Measurements from ENCODE around the gene METRN. TPM values are rescaled to one million over a fixed set of nuclear protein-coding genes. Genes with fewer than 3 reads are reported as not detected.
"Not testable (repeated sequence)": the region's sequence is repeated elsewhere in the genome, so short reads cannot be mapped to it uniquely, and the experiment has no call there.

The METRN gene
- total and polyA plus RNA-seq, 9 donors: 33.3 to 49.6 (median 35.6) TPM

GRCh38 chr16:710500-711075 lies 4.3 kb upstream of the METRN start:
- Histone ChIP-seq H3K27ac (ENCODE audit: low read length) (no peak overlapping the region), H3K9me3 (replicated peaks; ENCODE audit: control insufficient read depth, low read depth, low read length) (no peaks in the 10 kb centered on the region), H3K27me3 (ENCODE audit: control insufficient read depth, insufficient read depth, low read length) (peaks cover 66% of the 10 kb centered on the region), H3K36me3 (ENCODE audit: control insufficient read depth, insufficient read depth, low read length) (no peaks in the 10 kb centered on the region), H3K4me1 (ENCODE audit: control insufficient read depth, insufficient read depth, low read length) (peaks cover 41% of the 10 kb centered on the region), H3K4me3 (ENCODE audit: low read length) (no peak overlapping the region)
- no peak for DNase-seq
- WGBS (ENCODE audit: insufficient coverage): 66% methylated on average over 19 of the region's 21 CpGs

DNA sequence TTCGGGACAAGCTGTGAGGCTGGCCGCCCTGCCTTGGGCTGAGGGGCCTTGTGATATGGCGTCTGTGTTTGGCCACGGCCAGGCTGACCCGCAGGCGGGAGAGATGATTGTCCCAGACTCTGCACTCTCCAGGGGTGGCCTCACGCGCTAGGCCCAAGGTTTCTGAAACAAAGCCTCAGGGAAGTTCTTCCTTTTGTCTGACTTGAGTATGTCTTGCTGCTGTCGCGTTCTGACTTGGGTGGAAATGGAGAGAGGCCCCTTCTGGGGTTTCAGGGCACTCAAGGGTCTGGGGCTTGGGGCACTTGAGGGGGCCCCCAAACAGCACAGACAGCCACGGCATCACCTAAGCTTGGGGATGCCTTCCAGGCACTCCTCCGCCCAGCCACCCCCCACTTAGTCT lies 3.8 kb upstream of the METRN start:
- no peak overlapping the region for H3K27ac ChIP-seq (ENCODE audit: low read length)
- peaks cover 44% of the 10 kb centered on the region for H3K4me1 ChIP-seq (ENCODE audit: control insufficient read depth, insufficient read depth, low read length)
- H3K9me3 ChIP-seq (replicated peaks; ENCODE audit: control insufficient read depth, low read depth, low read length): no peaks in the 10 kb centered on the region
- 71% methylated on average over 11 of the region's 12 CpGs for WGBS (ENCODE audit: insufficient coverage)
- DNase-seq: no peak
- no peaks in the 10 kb centered on the region for H3K36me3 ChIP-seq (ENCODE audit: control insufficient read depth, insufficient read depth, low read length)
- no peak overlapping the region for H3K4me3 ChIP-seq (ENCODE audit: low read length)
- peaks cover 68% of the 10 kb centered on the region for H3K27me3 ChIP-seq (ENCODE audit: control insufficient read depth, insufficient read depth, low read length)

- Histone ChIP-seq H3K4me1 (ENCODE audit: control insufficient read depth, insufficient read depth, low read length) (peaks cover 46% of the 10 kb centered on the region), H3K27me3 (ENCODE audit: control insufficient read depth, insufficient read depth, low read length) (peaks cover 68% of the 10 kb centered on the region), H3K27ac (ENCODE audit: low read length) (no peak overlapping the region), H3K4me3 (ENCODE audit: low read length) (no peak overlapping the region), H3K36me3 (ENCODE audit: control insufficient read depth, insufficient read depth, low read length) (no peaks in the 10 kb centered on the region), H3K9me3 (replicated peaks; ENCODE audit: control insufficient read depth, low read depth, low read length) (no peaks in the 10 kb centered on the region)
- 12% methylated on average over 12 of the region's 25 CpGs for WGBS (ENCODE audit: insufficient coverage)
- DNase-seq: peak; percentile 71
These were observed 3.2 kb upstream of the METRN start for GRCh38 chr16:711548-712320.

- whole genome bisulfite sequencing (ENCODE audit: insufficient coverage): 30% methylated on average over 3 of the region's 13 CpGs
- peaks cover 59% of the 10 kb centered on the region for H3K27me3 ChIP-seq (ENCODE audit: control insufficient read depth, insufficient read depth, low read length)
These were observed 2.1 kb upstream of the METRN start for GRCh38 chr16:712740-713250.

DNA sequence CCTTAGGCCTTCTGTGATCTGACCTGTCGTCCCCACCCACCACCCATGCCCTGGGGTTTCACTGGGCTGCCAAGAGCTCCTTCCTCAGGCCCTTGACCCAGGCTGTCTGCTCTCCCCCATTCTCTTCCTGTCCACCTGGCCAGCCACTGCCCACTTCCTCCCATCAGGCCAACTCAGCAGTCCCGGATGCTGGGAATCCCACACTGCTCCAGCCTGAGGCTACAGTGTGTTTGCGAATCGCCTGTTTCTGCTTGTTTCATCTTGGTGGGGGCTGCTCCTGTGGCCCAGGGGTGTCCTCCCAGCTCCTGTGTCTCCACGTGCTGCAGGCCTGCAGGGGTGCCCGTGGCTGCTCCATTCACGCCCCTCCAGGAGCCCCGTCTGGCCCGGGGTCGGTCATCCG lies 839 bp upstream of the METRN start:
- WGBS (ENCODE audit: insufficient coverage): 66% methylated on average over 8 of the region's 11 CpGs
- no peak for DNase-seq
- Histone ChIP-seq H3K27ac (ENCODE audit: low read length) (no peak overlapping the region), H3K9me3 (replicated peaks; ENCODE audit: control insufficient read depth, low read depth, low read length) (no peaks in the 10 kb centered on the region), H3K36me3 (ENCODE audit: control insufficient read depth, insufficient read depth, low read length) (no peaks in the 10 kb centered on the region), H3K4me1 (ENCODE audit: control insufficient read depth, insufficient read depth, low read length) (peaks cover 64% of the 10 kb centered on the region), H3K4me3 (ENCODE audit: low read length) (no peak overlapping the region), H3K27me3 (ENCODE audit: control insufficient read depth, insufficient read depth, low read length) (peaks cover 46% of the 10 kb centered on the region)

More at GRCh38 chr16:712740-713250, 2.1 kb upstream of the METRN start:
- H3K9me3 ChIP-seq (replicated peaks; ENCODE audit: control insufficient read depth, low read depth, low read length); H3K36me3 ChIP-seq (ENCODE audit: control insufficient read depth, insufficient read depth, low read length); H3K4me3 ChIP-seq (ENCODE audit: low read length); DNase-seq; H3K27ac ChIP-seq (ENCODE audit: low read length): not testable (repeated sequence)
- H3K4me1 ChIP-seq (ENCODE audit: control insufficient read depth, insufficient read depth, low read length): peaks cover 51% of the 10 kb centered on the region

GRCh38 chr16:715477-716199 lies 720 bp downstream of the METRN start:
- H3K27me3 ChIP-seq (ENCODE audit: control insufficient read depth, insufficient read depth, low read length): peaks cover 31% of the 10 kb centered on the region
- under 1% methylated on average over 70 of the region's 74 CpGs for WGBS (ENCODE audit: insufficient coverage)
- H3K36me3 ChIP-seq (ENCODE audit: control insufficient read depth, insufficient read depth, low read length): no peaks in the 10 kb centered on the region
- DNase-seq: peak; percentile 49
- H3K9me3 ChIP-seq (replicated peaks; ENCODE audit: control insufficient read depth, low read depth, low read length): no peaks in the 10 kb centered on the region
- H3K4me1 ChIP-seq (ENCODE audit: control insufficient read depth, insufficient read depth, low read length): peaks cover 66% of the 10 kb centered on the region
- H3K27ac ChIP-seq (ENCODE audit: low read length): no peak overlapping the region
- peak overlapping the region; percentile 44 for H3K4me3 ChIP-seq (ENCODE audit: low read length)

GRCh38 chr16:716200-716568 lies 1.3 kb downstream of the METRN start:
- H3K9me3 ChIP-seq (replicated peaks; ENCODE audit: control insufficient read depth, low read depth, low read length): no peaks in the 10 kb centered on the region
- DNase-seq: peak; percentile 49
- peak overlapping the region; percentile 37 for H3K4me3 ChIP-seq (ENCODE audit: low read length)
- peaks cover 26% of the 10 kb centered on the region for H3K27me3 ChIP-seq (ENCODE audit: control insufficient read depth, insufficient read depth, low read length)
- H3K36me3 ChIP-seq (ENCODE audit: control insufficient read depth, insufficient read depth, low read length): no peaks in the 10 kb centered on the region
- no peak overlapping the region for H3K27ac ChIP-seq (ENCODE audit: low read length)
- peaks cover 62% of the 10 kb centered on the region for H3K4me1 ChIP-seq (ENCODE audit: control insufficient read depth, insufficient read depth, low read length)
- WGBS (ENCODE audit: insufficient coverage): 13% methylated on average over 7 of the region's 12 CpGs

DNA sequence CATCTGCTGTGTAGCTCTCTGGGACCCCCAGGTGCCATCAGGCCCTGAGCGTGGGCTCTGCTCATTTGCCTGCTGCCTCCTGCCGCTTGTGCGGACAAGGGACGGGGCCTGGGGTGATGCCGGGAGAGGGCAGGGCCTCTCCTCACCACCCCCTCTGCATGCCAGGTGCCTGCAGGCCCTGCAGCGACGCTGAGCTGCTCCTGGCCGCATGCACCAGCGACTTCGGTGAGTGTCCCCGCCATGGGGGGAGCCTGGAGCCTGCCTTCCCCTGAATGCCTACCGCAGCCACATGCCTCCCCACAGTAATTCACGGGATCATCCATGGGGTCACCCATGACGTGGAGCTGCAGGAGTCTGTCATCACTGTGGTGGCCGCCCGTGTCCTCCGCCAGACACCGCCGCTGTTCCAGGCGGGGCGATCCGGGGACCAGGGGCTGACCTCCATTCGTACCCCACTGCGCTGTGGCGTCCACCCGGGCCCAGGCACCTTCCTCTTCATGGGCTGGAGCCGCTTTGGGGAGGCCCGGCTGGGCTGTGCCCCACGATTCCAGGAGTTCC lies 1.9 kb downstream of the METRN start:
- no peaks in the 10 kb centered on the region for H3K36me3 ChIP-seq (ENCODE audit: control insufficient read depth, insufficient read depth, low read length)
- no peak overlapping the region for H3K27ac ChIP-seq (ENCODE audit: low read length)
- H3K9me3 ChIP-seq (replicated peaks; ENCODE audit: control insufficient read depth, low read depth, low read length): no peaks in the 10 kb centered on the region
- H3K4me3 ChIP-seq (ENCODE audit: low read length): no peak overlapping the region
- WGBS (ENCODE audit: insufficient coverage): 81% methylated on average over 28 of the region's 29 CpGs
- peaks cover 23% of the 10 kb centered on the region for H3K27me3 ChIP-seq (ENCODE audit: control insufficient read depth, insufficient read depth, low read length)
- peaks cover 61% of the 10 kb centered on the region for H3K4me1 ChIP-seq (ENCODE audit: control insufficient read depth, insufficient read depth, low read length)
- no peak for DNase-seq

DNA sequence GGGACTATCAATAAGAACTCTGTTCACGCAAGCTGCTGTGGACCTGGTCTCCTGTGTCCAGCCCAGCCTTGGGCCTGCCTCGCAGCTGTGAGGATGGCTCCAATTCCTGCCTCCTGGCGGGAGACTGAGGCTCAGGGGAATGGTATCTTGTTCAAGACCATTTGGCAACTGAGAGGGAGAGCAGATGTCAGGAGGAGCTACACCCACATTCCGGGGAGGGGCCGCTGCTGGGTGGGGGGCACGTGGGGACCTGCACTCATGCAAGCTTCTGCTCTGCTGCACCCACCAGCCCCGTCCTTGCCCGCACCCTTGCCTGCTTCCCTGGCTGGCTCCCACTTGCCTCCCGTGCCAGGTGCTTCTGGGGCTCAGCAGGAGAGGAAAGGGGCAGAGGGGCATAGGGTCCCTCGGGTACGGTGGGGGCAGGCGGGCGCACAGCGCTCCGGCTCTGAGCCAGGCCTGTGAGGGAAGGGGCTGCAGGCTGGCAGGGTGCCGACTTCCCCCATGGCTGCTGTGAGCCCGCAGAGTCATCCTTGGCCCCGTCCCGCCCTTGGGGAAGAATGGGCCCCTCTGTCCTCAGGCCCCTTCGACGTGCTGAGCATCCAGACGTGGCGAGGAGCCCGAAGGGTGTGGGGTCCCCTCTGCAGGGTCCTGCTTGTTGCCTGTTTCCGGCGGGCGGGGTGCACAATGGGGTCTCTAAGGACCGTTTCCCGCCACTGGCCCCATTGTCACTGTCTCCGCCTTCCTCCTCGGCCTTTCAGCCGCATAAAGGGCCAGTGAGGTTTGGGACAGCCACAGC lies 2.7 kb downstream of the METRN start:
- Histone ChIP-seq H3K4me1 (ENCODE audit: control insufficient read depth, insufficient read depth, low read length) (peaks cover 64% of the 10 kb centered on the region), H3K36me3 (ENCODE audit: control insufficient read depth, insufficient read depth, low read length) (no peaks in the 10 kb centered on the region), H3K27ac (ENCODE audit: low read length) (no peak overlapping the region), H3K27me3 (ENCODE audit: control insufficient read depth, insufficient read depth, low read length) (peaks cover 18% of the 10 kb centered on the region), H3K9me3 (replicated peaks; ENCODE audit: control insufficient read depth, low read depth, low read length) (no peaks in the 10 kb centered on the region), H3K4me3 (ENCODE audit: low read length) (no peak overlapping the region)
- peak; percentile 86 for DNase-seq
- WGBS (ENCODE audit: insufficient coverage): 50% methylated on average over 31 of the region's 32 CpGs

Data from muscle of leg (tissue), 11 donors.